ENCODE results near the gene MACIR. TPM values are rescaled to one million over a fixed set of nuclear protein-coding genes. Genes with fewer than 3 reads are reported as not detected.

MACIR gene
- total RNA-seq, 1 experiment from 2014 or later: 25.2 TPM

Other genes starting within 250 kb of the MACIR start
- 10.3 and 12.0 TPM in 2 replicates for gene GIN1, start 138.6 kb upstream of the MACIR start, total RNA-seq (2022)
- 51.7 and 67.2 TPM in 2 replicates for gene PPIP5K2, start 138.5 kb upstream of the MACIR start, total RNA-seq (2022)